ENCODE measurements around the gene TNC. TPM values are rescaled to one million over a fixed set of nuclear protein-coding genes. Genes with fewer than 3 reads are reported as not detected.

TNC gene
- total and polyA plus RNA-seq, 3 donors from 2014 or later, result 3.3 to 44.0 (median 3.5) TPM

DNA sequence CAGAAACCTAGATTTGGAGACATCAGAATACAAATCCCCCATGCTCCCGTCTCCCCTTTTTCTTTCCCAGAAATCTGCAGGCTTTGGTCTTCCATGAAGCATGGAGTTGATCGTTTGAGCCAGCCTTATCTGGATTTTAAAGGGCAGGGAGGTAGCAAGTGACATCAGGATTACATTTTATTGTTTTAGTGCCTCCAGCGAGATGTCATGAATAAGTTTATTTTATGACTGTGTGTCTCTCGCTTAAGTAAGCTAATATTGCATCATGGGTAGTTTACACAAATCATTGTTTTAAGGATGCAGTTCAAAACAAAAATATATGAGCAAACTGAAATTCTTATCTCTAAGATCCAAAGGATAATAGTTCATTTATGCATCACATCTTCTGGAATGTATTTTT lies 136.9 kb downstream of the TNC start:
- Histone ChIP-seq H3K27ac (no peak overlapping the region), H3K27me3 (no peaks in the 10 kb centered on the region), H3K9me3 (no peaks in the 10 kb centered on the region), H3K4me1 (no peaks in the 10 kb centered on the region), H3K36me3 (ENCODE audit: low read depth, missing control alignments) (no peaks in the 10 kb centered on the region), H3K4me3 (no peak overlapping the region)
- WGBS, 2 donors, result 64 to 71% methylated on average over 4 of the region's 4 CpGs
- DNase-seq, result no peak
- no peak for TF ChIP-seq POLR2A (IDR thresholded peaks at IDR 0.05)
- TF ChIP-seq, protein P1, sequence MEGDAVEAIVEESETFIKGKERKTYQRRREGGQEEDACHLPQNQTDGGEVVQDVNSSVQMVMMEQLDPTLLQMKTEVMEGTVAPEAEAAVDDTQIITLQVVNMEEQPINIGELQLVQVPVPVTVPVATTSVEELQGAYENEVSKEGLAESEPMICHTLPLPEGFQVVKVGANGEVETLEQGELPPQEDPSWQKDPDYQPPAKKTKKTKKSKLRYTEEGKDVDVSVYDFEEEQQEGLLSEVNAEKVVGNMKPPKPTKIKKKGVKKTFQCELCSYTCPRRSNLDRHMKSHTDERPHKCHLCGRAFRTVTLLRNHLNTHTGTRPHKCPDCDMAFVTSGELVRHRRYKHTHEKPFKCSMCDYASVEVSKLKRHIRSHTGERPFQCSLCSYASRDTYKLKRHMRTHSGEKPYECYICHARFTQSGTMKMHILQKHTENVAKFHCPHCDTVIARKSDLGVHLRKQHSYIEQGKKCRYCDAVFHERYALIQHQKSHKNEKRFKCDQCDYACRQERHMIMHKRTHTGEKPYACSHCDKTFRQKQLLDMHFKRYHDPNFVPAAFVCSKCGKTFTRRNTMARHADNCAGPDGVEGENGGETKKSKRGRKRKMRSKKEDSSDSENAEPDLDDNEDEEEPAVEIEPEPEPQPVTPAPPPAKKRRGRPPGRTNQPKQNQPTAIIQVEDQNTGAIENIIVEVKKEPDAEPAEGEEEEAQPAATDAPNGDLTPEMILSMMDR (IDR thresholded peaks at IDR 0.05), result no peak
- intact Hi-C loops (cut with DNase I; ENCODE audit: low total_unique reads), result no loop called here

DNA sequence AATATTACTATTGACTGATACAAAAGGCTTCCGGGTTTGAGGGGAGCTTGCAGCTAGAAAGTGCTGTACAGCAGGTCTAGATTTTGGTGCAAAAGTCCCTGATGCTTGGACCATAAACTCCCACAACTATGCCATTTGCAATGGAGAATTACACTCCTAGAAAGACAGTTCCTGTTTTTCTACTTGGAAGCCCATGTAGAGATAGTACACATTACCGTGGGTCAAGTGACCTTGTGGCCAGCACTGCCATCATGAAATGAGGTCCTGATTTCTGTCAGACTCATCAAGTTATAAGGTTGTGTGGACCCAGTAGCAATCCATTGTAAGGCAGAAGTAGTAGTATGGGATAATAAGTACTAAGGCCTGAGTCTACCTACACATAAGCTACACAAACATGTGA lies 144.7 kb downstream of the TNC start:
- DNase-seq, result no peak
- Histone ChIP-seq H3K27me3 (no peaks in the 10 kb centered on the region), H3K27ac (no peak overlapping the region), H3K9me3 (no peaks in the 10 kb centered on the region), H3K36me3 (ENCODE audit: low read depth, missing control alignments) (no peaks in the 10 kb centered on the region), H3K4me1 (no peaks in the 10 kb centered on the region), H3K4me3 (no peak overlapping the region)
- TF ChIP-seq, protein P1 (IDR thresholded peaks at IDR 0.05), result no peak
- no peak for TF ChIP-seq POLR2A (IDR thresholded peaks at IDR 0.05)
- intact Hi-C loops (cut with DNase I; ENCODE audit: low total_unique reads), result no loop called here
- WGBS, 2 donors, result 79 to 86% methylated on average over 2 of the region's 2 CpGs

DNA sequence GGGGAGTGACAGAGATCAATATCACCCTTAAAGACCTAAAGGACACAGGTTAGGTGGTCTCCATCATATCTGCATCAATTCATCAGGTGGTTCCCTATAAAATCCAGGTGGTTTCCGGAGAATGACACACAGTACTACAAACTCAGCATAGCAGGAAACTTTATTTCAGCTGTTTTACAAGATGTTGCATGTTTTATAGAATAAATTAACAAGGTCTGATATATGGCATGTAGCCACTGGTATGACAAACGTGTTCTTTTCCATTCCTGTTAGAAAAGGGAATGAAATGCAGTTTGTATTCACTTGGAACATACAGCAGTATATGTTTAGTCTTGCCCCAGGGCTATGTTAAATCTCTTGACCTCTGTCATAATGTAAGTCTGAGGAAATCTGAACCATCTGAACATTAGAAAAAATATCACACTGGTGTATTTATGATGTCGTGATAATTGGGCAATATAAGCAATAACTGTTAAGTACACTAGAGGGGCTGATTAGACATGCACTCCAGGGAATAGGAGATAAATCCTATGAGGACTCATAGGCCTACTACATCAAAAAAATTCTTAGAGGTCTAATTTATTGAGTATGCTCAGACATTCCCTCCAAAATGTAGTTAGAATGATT lies 145.3 kb downstream of the TNC start:
- DNase-seq, result no peak
- intact Hi-C loops (cut with DNase I; ENCODE audit: low total_unique reads), result no loop called here
- WGBS, 2 donors, result 69 to 70% methylated on average over 3 of the region's 3 CpGs
- no peak overlapping the region for H3K27ac ChIP-seq
- no peaks in the 10 kb centered on the region for H3K9me3 ChIP-seq
- H3K4me3 ChIP-seq, result no peak overlapping the region
- TF ChIP-seq POLR2A (IDR thresholded peaks at IDR 0.05), result no peak
- TF ChIP-seq, protein P1 (IDR thresholded peaks at IDR 0.05), result no peak
- H3K27me3 ChIP-seq, result no peaks in the 10 kb centered on the region
- no peaks in the 10 kb centered on the region for H3K4me1 ChIP-seq
- H3K36me3 ChIP-seq (ENCODE audit: low read depth, missing control alignments), result no peaks in the 10 kb centered on the region

Other genes starting within 250 kb of the TNC start
- gene TNFSF8, start 187.6 kb downstream of the TNC start, total RNA-seq, result 1 to 10 TPM in 1 of 2 donors, under 1 TPM in 1; 0.63 to 1.1 TPM
- gene TNFSF8, start 187.6 kb downstream of the TNC start, polyA plus RNA-seq (ENCODE audit: insufficient read depth, low read depth, low replicate concordance), result 1.3 TPM